PC-3 (cell line): Measurements from ENCODE around the gene ADK.

Experiments used
- EZH2 ChIP-seq: fragments of 300-600 bp; sonication (generic); IDR thresholded peaks from one replicate; pipeline ENCODE4 v1.6.1; 2017; ENCODE audit warnings: antibody characterized with exemption, mild to moderate bottlenecking, low read length; ENCODE audit not compliant: unreplicated experiment
- TF ChIP-seq, protein P1 (sequence below): fragments of 300-600 bp; sonication (generic); conservative IDR thresholded peaks from 2 replicates; pipeline ENCODE4 v1.5.1; 2017; ENCODE audit warnings: antibody characterized with exemption, low read depth, mild to moderate bottlenecking, low read length

DNA sequence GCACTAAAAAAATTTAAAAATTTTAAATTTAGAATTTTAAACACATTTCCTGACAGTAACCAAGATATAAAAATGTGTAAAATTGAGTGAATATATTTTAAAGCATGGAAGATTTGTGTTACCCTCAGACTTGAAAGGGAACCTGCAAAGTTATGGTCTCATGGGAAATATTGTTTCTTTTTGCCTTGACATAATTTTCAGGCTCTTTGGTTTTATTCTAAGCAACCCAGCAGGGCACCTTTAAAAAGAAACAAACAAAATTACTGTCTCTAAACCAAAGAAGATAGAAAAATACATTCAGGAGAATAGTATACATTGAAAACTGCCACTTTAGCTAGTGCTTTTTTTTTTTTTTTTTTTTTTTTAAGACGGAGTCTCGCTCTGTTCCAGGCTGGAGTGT, 87.5 kb downstream of the ADK start:
- no peak for TF ChIP-seq EZH2
- TF ChIP-seq, protein P1, sequence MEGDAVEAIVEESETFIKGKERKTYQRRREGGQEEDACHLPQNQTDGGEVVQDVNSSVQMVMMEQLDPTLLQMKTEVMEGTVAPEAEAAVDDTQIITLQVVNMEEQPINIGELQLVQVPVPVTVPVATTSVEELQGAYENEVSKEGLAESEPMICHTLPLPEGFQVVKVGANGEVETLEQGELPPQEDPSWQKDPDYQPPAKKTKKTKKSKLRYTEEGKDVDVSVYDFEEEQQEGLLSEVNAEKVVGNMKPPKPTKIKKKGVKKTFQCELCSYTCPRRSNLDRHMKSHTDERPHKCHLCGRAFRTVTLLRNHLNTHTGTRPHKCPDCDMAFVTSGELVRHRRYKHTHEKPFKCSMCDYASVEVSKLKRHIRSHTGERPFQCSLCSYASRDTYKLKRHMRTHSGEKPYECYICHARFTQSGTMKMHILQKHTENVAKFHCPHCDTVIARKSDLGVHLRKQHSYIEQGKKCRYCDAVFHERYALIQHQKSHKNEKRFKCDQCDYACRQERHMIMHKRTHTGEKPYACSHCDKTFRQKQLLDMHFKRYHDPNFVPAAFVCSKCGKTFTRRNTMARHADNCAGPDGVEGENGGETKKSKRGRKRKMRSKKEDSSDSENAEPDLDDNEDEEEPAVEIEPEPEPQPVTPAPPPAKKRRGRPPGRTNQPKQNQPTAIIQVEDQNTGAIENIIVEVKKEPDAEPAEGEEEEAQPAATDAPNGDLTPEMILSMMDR = no peak
